ENCODE data around the gene TCF3.
A peak's percentile ranks its signal among the peaks of the same experiment; 100 is the strongest.

Gene TCF3

DNA sequence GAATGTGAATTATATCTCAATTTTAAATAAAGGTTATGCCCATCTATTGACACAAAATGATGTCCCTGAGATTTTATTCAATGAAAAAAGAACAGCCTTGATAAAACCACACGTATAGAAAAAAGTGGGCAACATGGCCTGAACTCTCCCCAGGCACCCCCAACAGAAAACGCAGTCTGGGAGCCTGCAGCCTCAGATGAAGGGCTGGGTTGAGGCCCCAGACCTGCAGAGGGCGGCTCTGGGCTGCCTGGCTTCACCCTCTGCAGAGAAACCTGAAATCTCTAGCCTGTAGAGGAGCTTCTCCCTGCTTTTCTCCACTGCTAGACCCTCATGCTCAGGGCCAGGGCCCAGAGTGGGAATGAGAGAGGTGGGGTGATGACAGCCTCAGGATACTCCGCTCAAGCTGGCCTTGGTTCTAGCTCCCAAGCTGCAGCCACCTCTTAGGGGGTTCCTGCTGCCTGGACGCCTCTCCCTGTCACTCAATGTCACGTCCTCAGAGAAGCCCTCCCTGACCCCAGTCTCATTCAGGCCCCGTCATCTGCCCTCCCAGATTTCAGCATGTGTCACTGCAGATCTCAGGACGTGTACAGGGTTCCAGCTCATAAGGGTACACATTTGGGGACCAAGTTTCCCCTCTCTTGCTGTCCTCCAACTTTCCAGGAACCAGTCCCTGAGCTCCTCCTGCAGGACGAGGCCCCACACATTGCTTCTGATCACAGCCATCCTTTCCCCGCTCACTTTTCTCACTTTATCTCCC, 61.6 kb downstream of the TCF3 start:
- H3K27ac ChIP-seq, result no peak overlapping the region
- H3K4me3 ChIP-seq, result peak overlapping the region; percentile 90
- no peak for DNase-seq (ENCODE audit: low spot score)
- TF ChIP-seq, protein P1, sequence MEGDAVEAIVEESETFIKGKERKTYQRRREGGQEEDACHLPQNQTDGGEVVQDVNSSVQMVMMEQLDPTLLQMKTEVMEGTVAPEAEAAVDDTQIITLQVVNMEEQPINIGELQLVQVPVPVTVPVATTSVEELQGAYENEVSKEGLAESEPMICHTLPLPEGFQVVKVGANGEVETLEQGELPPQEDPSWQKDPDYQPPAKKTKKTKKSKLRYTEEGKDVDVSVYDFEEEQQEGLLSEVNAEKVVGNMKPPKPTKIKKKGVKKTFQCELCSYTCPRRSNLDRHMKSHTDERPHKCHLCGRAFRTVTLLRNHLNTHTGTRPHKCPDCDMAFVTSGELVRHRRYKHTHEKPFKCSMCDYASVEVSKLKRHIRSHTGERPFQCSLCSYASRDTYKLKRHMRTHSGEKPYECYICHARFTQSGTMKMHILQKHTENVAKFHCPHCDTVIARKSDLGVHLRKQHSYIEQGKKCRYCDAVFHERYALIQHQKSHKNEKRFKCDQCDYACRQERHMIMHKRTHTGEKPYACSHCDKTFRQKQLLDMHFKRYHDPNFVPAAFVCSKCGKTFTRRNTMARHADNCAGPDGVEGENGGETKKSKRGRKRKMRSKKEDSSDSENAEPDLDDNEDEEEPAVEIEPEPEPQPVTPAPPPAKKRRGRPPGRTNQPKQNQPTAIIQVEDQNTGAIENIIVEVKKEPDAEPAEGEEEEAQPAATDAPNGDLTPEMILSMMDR (IDR thresholded peaks at IDR 0.05), result no peak

DNA sequence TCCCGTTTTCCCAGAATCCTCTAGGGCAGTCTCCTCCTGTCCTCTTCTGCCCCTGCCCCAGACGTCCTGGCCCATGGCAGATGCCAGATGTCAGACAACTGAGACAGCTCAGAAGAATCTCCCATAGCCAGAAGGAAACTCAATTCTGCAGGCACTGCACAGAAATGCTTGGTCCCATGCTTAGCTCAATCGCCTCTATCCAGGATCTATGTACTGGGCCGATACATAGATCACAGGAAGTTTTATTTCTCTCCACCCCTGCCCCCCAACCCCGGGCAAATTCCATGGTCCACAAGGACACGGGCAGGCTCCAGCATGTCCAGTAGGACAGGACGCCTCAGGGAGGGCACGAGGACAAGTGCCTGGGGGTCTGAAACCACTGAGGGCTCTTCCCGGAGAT, 64.5 kb downstream of the TCF3 start:
- H3K27ac ChIP-seq, result no peak overlapping the region
- no peak for DNase-seq (ENCODE audit: low spot score)
- H3K4me3 ChIP-seq, result no peak overlapping the region
- TF ChIP-seq, protein P1 (IDR thresholded peaks at IDR 0.05), result no peak

DNA sequence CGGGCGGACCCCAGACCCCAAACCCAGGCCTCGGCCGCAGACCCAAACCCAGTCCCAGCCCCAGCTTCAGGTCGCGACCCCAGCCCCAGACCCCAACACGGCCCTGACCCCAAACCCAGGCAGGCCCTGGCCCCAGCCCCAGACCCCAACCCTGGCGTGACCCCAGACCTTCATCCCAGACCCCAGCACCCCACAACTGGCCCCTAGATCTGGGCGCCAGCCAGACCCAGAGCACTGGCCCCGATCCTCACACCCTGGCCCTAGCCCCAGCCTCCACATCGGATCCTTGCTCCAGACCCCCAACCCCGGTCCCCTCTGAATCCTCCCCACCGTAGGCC, 67.2 kb downstream of the TCF3 start:
- Histone ChIP-seq H3K27ac (no peak overlapping the region), H3K4me3 (no peak overlapping the region)
- no peak for DNase-seq (ENCODE audit: low spot score)
- TF ChIP-seq, protein P1 (IDR thresholded peaks at IDR 0.05), result no peak

DNA sequence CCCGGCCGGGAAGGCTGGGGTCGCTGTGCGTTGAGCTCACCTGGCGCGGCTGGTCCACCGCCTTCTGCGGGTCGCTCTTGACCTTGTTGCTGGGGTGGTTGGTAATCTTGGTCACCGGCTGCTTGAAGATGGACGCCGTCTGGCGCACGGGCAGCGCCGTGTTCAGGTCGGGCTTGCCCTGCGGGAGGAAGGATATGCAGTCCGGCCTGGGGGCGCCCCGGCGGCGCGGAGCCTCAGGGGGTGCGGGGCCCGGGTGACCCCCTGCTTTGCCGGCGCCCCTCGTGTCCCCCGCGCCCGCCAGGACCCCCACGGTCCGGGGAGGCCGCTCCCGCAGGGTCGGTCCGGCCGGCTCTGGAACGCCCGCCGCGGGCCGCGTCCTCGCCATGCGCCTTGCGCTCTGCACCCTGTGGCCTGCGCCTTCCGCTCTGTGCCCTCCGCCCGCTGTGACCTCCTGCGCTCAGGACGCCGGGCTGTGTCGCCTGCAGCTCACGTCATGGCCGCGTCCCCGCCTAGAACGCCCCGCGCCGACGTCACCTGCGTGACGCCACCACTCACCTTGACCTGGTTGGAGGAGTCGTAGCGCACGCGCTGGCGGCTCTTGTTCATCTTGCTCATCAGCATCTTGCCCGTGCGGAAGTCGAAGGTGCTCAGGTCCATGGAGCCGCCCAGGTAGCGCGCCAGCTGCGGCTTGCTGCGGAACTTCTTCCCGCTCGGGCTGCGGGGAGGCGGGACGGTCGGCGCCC, 67.7 kb downstream of the TCF3 start:
- TF ChIP-seq, protein P1 (IDR thresholded peaks at IDR 0.05), result no peak
- no peak for DNase-seq (ENCODE audit: low spot score)
- Histone ChIP-seq H3K27ac (no peak overlapping the region), H3K4me3 (no peak overlapping the region)

GRCh38 chr19:1582201-1582600, 70.2 kb downstream of the TCF3 start:
- TF ChIP-seq, protein P1 (IDR thresholded peaks at IDR 0.05), result no peak
- H3K4me3 ChIP-seq, result no peak overlapping the region
- no peak overlapping the region for H3K27ac ChIP-seq
- no peak for DNase-seq (ENCODE audit: low spot score)

GRCh38 chr19:1580957-1581356, 71.5 kb downstream of the TCF3 start:
- DNase-seq (ENCODE audit: low spot score), result no peak
- TF ChIP-seq, protein P1 (IDR thresholded peaks at IDR 0.05), result no peak
- H3K4me3 ChIP-seq, result no peak overlapping the region
- no peak overlapping the region for H3K27ac ChIP-seq

GRCh38 chr19:1580382-1580781, 72.0 kb downstream of the TCF3 start:
- Histone ChIP-seq H3K4me3 (no peak overlapping the region), H3K27ac (no peak overlapping the region)
- TF ChIP-seq, protein P1 (IDR thresholded peaks at IDR 0.05), result no peak
- peak; percentile 62 for DNase-seq (ENCODE audit: low spot score)
